ENCODE measurements around the gene ARID3A. TPM values are rescaled to one million over a fixed set of nuclear protein-coding genes. Genes with fewer than 3 reads are reported as not detected.

ARID3A gene
- total RNA-seq, 1 experiment from 2014 or later = 28.9 TPM

DNA sequence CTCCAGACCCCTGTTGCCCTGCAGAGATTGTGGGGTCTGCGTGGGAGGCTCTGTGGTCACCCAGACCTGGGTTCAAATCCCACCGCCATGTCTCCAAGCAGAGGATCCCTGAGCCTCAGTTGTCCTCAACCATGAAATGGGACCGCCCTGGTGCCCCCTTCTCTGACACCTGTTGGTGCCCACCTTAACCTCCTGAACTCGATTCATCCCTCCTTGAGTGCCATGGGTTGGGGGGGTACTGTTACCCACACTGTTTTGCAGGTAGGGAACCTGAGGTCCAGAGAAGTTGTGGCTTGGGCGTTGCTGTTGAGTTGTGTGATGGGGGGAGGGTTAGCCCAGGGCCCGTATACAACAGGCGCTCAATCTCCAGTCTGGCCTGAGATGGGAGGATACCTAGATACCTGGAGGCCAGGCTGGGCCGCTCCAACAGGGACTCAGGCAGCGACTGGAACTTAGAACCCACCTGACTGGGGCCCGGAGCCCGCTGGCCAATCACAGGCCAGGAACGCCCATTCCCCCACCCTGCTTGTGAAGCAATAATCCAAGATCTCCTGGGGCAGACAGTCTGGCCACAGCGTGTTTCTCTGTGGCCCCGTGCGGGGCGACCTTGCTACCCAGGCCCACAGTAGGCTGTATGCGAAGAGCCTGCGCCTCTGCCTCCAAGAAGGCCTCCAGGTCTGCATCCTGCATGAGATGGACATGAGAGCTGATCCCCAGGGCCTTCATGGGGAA lies 2.8 kb downstream of the ARID3A start:
- H3K27ac ChIP-seq (ENCODE audit: low read length) = no peak overlapping the region
- no peaks in the 10 kb centered on the region for H3K27me3 ChIP-seq (ENCODE audit: control insufficient read depth, insufficient read depth, low read length)
- POLR2A ChIA-PET = no interaction called here
- H3K9me3 ChIP-seq (ENCODE audit: control insufficient read depth, insufficient read depth, low read depth, low read length) = no peaks in the 10 kb centered on the region
- intact Hi-C loops (cut with micrococcal nuclease; ENCODE audit: unreplicated experiment) (no loop called here), in situ Hi-C loops (cut with HindIII; ENCODE audit: low pct_unique_long_range_greater_than_20kb, low sequenced_read_pairs) (no loop called here)
- DNase-seq (ENCODE audit: low read depth, low spot score) (no peak), ATAC-seq (no peak)
- TF ChIP-seq, protein P1, sequence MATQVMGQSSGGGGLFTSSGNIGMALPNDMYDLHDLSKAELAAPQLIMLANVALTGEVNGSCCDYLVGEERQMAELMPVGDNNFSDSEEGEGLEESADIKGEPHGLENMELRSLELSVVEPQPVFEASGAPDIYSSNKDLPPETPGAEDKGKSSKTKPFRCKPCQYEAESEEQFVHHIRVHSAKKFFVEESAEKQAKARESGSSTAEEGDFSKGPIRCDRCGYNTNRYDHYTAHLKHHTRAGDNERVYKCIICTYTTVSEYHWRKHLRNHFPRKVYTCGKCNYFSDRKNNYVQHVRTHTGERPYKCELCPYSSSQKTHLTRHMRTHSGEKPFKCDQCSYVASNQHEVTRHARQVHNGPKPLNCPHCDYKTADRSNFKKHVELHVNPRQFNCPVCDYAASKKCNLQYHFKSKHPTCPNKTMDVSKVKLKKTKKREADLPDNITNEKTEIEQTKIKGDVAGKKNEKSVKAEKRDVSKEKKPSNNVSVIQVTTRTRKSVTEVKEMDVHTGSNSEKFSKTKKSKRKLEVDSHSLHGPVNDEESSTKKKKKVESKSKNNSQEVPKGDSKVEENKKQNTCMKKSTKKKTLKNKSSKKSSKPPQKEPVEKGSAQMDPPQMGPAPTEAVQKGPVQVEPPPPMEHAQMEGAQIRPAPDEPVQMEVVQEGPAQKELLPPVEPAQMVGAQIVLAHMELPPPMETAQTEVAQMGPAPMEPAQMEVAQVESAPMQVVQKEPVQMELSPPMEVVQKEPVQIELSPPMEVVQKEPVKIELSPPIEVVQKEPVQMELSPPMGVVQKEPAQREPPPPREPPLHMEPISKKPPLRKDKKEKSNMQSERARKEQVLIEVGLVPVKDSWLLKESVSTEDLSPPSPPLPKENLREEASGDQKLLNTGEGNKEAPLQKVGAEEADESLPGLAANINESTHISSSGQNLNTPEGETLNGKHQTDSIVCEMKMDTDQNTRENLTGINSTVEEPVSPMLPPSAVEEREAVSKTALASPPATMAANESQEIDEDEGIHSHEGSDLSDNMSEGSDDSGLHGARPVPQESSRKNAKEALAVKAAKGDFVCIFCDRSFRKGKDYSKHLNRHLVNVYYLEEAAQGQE (IDR thresholded peaks at IDR 0.05; ENCODE audit: insufficient read depth in 1 of 2, low read depth in 2 of 2, low read length in 1 of 2) = no peak
- TF ChIP-seq POLR2AphosphoS5 (IDR thresholded peaks at IDR 0.05; ENCODE audit: low read depth, low read length) (no peak), SIN3A (IDR thresholded peaks at IDR 0.05; ENCODE audit: borderline replicate concordance, insufficient read depth, low read depth, low read length) (no peak), TCF7L2 (IDR thresholded peaks at IDR 0.05; ENCODE audit: low read depth, low read length) (no peak)
- TF ChIP-seq, protein P2, sequence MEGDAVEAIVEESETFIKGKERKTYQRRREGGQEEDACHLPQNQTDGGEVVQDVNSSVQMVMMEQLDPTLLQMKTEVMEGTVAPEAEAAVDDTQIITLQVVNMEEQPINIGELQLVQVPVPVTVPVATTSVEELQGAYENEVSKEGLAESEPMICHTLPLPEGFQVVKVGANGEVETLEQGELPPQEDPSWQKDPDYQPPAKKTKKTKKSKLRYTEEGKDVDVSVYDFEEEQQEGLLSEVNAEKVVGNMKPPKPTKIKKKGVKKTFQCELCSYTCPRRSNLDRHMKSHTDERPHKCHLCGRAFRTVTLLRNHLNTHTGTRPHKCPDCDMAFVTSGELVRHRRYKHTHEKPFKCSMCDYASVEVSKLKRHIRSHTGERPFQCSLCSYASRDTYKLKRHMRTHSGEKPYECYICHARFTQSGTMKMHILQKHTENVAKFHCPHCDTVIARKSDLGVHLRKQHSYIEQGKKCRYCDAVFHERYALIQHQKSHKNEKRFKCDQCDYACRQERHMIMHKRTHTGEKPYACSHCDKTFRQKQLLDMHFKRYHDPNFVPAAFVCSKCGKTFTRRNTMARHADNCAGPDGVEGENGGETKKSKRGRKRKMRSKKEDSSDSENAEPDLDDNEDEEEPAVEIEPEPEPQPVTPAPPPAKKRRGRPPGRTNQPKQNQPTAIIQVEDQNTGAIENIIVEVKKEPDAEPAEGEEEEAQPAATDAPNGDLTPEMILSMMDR (IDR thresholded peaks at IDR 0.05) = no peak
- H3K4me1 ChIP-seq (ENCODE audit: control insufficient read depth, insufficient read depth, low read length) = peaks cover 10% of the 10 kb centered on the region
- peaks cover 8% of the 10 kb centered on the region; the same call in 1 of the 2 replicates for H3K36me3 ChIP-seq (ENCODE audit: control insufficient read depth, insufficient read depth, low read length)
- CTCF ChIA-PET = no interaction called here
- no TSS peak for BruUV-seq (replicated peaks)
- H3K4me3 ChIP-seq (ENCODE audit: low read depth in 2 of 2, low read length in 2 of 2) = no peak overlapping the region

GRCh38 chr19:929203-929890 lies 3.5 kb downstream of the ARID3A start:
- DNase-seq (ENCODE audit: low read depth, low spot score) = no peak
- Histone ChIP-seq H3K36me3 (ENCODE audit: control insufficient read depth, insufficient read depth, low read length) (peaks cover 8% of the 10 kb centered on the region; the same call in 1 of the 2 replicates), H3K9me3 (ENCODE audit: control insufficient read depth, insufficient read depth, low read depth, low read length) (no peaks in the 10 kb centered on the region), H3K4me1 (ENCODE audit: control insufficient read depth, insufficient read depth, low read length) (peaks cover 15% of the 10 kb centered on the region), H3K27ac (ENCODE audit: low read length) (no peak overlapping the region), H3K4me3 (ENCODE audit: low read depth in 2 of 2, low read length in 2 of 2) (no peak overlapping the region), H3K27me3 (ENCODE audit: control insufficient read depth, insufficient read depth, low read length) (no peaks in the 10 kb centered on the region)
- intact Hi-C loops (cut with micrococcal nuclease; ENCODE audit: unreplicated experiment) (no loop called here), in situ Hi-C loops (cut with HindIII; ENCODE audit: low pct_unique_long_range_greater_than_20kb, low sequenced_read_pairs) (no loop called here)
- CTCF ChIA-PET = no interaction called here
- BruUV-seq (replicated peaks) = no TSS peak
- no peak for ATAC-seq
- TF ChIP-seq SIN3A (IDR thresholded peaks at IDR 0.05; ENCODE audit: borderline replicate concordance, insufficient read depth, low read depth, low read length) (no peak), TCF7L2 (IDR thresholded peaks at IDR 0.05; ENCODE audit: low read depth, low read length) (no peak), POLR2AphosphoS5 (IDR thresholded peaks at IDR 0.05; ENCODE audit: low read depth, low read length) (no peak)
- TF ChIP-seq, protein P1 (IDR thresholded peaks at IDR 0.05; ENCODE audit: insufficient read depth in 1 of 2, low read depth in 2 of 2, low read length in 1 of 2) = no peak
- TF ChIP-seq, protein P2 (IDR thresholded peaks at IDR 0.05) = no peak
- POLR2A ChIA-PET = no interaction called here

Measured in Panc1 (cell line).